Left lung (tissue), 10 donors: ENCODE results near the gene STRA8. TPM values are rescaled to one million over a fixed set of nuclear protein-coding genes. Genes with fewer than 3 reads are reported as not detected.

Experiments used
- ATAC-seq: fragments of 200-7000 bp; cut with Tn5 transposase; one replicate; pipeline ENCODE4 v1.9.1; 2020; ENCODE audit warnings: moderate library complexity
- DNase-seq, 4 donors: peaks; one replicate each; pipeline ENCODE4 v3.0.0-alpha.2; 2013 to 2020
- H3K27ac ChIP-seq, 2 donors: fragments of 200-600 bp; sonication (generic) in 1 of 2; one replicate each; pipeline versions ENCODE4 v1.5.0 to v1.8.0; 2020 to 2021
- H3K27me3 ChIP-seq, 2 donors: fragments of 200-600 bp; sonication (generic) in 1 of 2; one replicate each; pipeline versions ENCODE4 v1.5.0 to v1.8.0; 2020 to 2021
- H3K36me3 ChIP-seq, 2 donors: fragments of 200-600 bp; sonication (generic) in 1 of 2; one replicate each; pipeline versions ENCODE4 v1.5.0 to v1.8.0; 2020 to 2021
- H3K4me1 ChIP-seq, 2 donors: fragments of 200-600 bp; one replicate each; pipeline ENCODE4 v1.8.0; 2021
- H3K4me3 ChIP-seq, 2 donors: fragments of 200-600 bp; sonication (generic) in 1 of 2; one replicate each; pipeline versions ENCODE4 v1.5.0 to v1.8.0; 2020 to 2021; ENCODE audit warnings: mild to moderate bottlenecking in 1 of 2
- H3K9me3 ChIP-seq, 2 donors: fragments of 200-600 bp; sonication (generic) in 1 of 2; one replicate each; pipeline versions ENCODE4 v1.5.0 to v1.8.0; 2020 to 2021
- CTCF ChIP-seq, 2 donors: fragments of 200-600 bp; sonication (generic) in 1 of 2; IDR thresholded peaks; one replicate each; pipeline versions ENCODE4 v1.5.0 to v1.8.0; 2021; ENCODE audit warnings: antibody characterized with exemption in 2 of 2
- intact Hi-C, 2 donors: fragments of 100-400 bp; cut with DNase I; formaldehyde crosslinking; loops; one replicate each; pipeline versions ENCODE4 v1.11.2 to v1.14.2; 2022
- polyA plus RNA-seq, 6 donors: library from polyadenylated mRNA; unstranded; fragments of 120-200 nt; gene quantifications; one replicate each; pipeline ENCODE4 v1.2.1, GENCODE V29; 2013; ENCODE audit not compliant: insufficient read length in 6 of 6
- total RNA-seq, 2 donors: library from RNA; stranded (reverse); fragmentation: NEBNext Ultra II Directional; extraction: Animal tissue kit (Norgen Biotek cat#: 25700); gene quantifications; one replicate each; pipeline ENCODE4 v1.2.1, GENCODE V29; 2021
- donor health status: DM: no; HTN: yes; CAD: no.
- donor health status: DM: no; HTN: no; CAD: no.

STRA8 gene
- total and polyA plus RNA-seq, 8 donors: 0.14 to 0.40 (median 0.20) TPM; not detected in 3

GRCh38 chr7:135186841-135187253 lies 46.8 kb upstream of the STRA8 start:
- TF ChIP-seq CTCF (IDR thresholded peaks at IDR 0.05): no peak
- DNase-seq (no peak), ATAC-seq (no peak)
- Histone ChIP-seq H3K27ac (no peak overlapping the region), H3K9me3 (peaks cover 4 to 24% of the 10 kb centered on the region in 2 donors), H3K36me3 (peaks cover 0 to 95% of the 10 kb centered on the region in 2 donors), H3K4me1 (no peaks in the 10 kb centered on the region), H3K4me3 (no peak overlapping the region), H3K27me3 (no peaks in the 10 kb centered on the region)
- intact Hi-C loops: no loop called here

GRCh38 chr7:135188298-135188984 lies 45.2 kb upstream of the STRA8 start:
- intact Hi-C loops: no loop called here
- Histone ChIP-seq H3K4me1 (no peaks in the 10 kb centered on the region), H3K27me3 (no peaks in the 10 kb centered on the region), H3K9me3 (peaks cover 0 to 8% of the 10 kb centered on the region in 2 donors), H3K36me3 (peaks cover 0 to 95% of the 10 kb centered on the region in 2 donors), H3K27ac (no peak overlapping the region), H3K4me3 (no peak overlapping the region)
- no peak for ATAC-seq
- no peak for DNase-seq
- no peak for TF ChIP-seq CTCF (IDR thresholded peaks at IDR 0.05)

GRCh38 chr7:135189221-135189662 lies 44.4 kb upstream of the STRA8 start:
- Histone ChIP-seq H3K36me3 (peaks cover 0 to 95% of the 10 kb centered on the region in 2 donors), H3K27ac (no peak overlapping the region), H3K27me3 (no peaks in the 10 kb centered on the region), H3K4me3 (no peak overlapping the region), H3K9me3 (peaks cover 0 to 1% of the 10 kb centered on the region in 2 donors), H3K4me1 (no peaks in the 10 kb centered on the region)
- ATAC-seq: no peak
- no peak for DNase-seq
- intact Hi-C loops: no loop called here
- no peak for TF ChIP-seq CTCF (IDR thresholded peaks at IDR 0.05)

- no peak overlapping the region for H3K4me3 ChIP-seq
These were observed 43.7 kb upstream of the STRA8 start for GRCh38 chr7:135189961-135190360.

More at GRCh38 chr7:135189961-135190360, 43.7 kb upstream of the STRA8 start:
- no peak for TF ChIP-seq CTCF (IDR thresholded peaks at IDR 0.05)
- ATAC-seq (no peak), DNase-seq (no peak)
- intact Hi-C loops: no loop called here
- no peaks in the 10 kb centered on the region for H3K9me3 ChIP-seq
- no peaks in the 10 kb centered on the region for H3K4me1 ChIP-seq
- H3K36me3 ChIP-seq: peaks cover 0 to 95% of the 10 kb centered on the region in 2 donors
- no peaks in the 10 kb centered on the region for H3K27me3 ChIP-seq
- H3K27ac ChIP-seq: no peak overlapping the region
